ENCODE results near the gene CCBE1.

The CCBE1 gene

DNA sequence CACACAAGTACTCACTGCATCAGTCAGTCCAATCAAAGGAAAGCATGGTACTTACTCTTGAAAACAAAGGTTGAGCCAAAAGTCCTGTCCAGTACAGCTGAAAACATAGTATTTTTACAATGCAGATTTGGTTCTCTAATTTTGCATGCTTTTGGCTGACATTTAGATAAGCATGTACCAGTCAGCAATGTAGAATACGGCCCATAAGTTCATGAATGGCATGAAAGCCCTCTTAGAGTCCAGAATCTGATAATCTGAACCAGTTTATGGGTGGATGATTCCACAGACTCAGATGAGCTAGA, 90.2 kb downstream of the CCBE1 start:
- H3K27ac ChIP-seq (ENCODE audit: low read depth, low read length), result no peak overlapping the region
- no peak overlapping the region for H3K4me3 ChIP-seq (ENCODE audit: low read depth, low read length)
- no peaks in the 10 kb centered on the region for H3K27me3 ChIP-seq (ENCODE audit: insufficient read depth, low read length)
- H3K79me2 ChIP-seq (ENCODE audit: control insufficient read depth, insufficient read depth, low read length, unreplicated experiment), result peaks cover 68% of the 10 kb centered on the region
- no peaks in the 10 kb centered on the region for H3K4me1 ChIP-seq (ENCODE audit: control insufficient read depth, insufficient read depth, low read length, unreplicated experiment)
- no peak overlapping the region for H2AFZ ChIP-seq (ENCODE audit: low read length, unreplicated experiment)
- no peaks in the 10 kb centered on the region for H3K36me3 ChIP-seq (ENCODE audit: insufficient read depth, low read length)

DNA sequence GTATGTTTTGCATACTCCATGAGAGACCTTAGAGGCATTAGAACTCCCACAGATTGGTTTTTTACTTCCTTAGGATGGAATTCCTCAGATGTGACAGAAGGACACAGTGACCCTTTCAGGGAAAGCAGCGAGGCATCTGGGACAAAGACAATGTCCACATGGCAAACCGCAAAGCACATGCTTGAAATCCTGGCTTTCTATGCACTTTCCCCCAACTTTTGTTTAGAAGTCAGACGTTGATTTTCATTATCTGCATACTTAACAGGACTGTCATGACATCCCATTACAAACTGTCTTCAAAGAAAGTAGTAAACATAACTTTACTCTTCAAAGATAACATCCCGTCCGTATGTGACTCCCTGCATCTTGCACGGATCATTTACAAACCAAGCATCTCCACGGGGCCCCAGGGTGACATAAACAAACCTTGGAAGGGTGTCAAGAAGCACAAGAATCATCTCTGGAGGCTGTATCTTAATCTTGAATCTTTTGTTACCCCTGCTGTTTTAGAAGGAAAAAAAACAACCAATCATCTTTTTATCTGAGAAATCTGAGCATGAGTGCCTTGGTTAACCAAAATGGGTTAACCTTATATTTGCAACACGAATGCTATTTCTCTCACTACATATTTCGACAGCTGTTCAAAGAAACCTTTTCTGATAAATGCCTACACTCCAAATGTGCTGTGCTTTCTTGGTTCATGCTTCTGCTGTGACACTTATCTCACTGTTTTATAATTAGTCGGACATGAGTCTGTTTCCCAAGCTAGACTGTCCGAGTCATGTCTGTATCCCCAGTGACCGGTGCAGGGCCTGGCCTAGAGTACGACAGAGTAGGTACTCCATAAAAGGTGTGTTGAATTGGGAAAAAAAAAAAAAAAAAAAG, 90.8 kb downstream of the CCBE1 start:
- no peaks in the 10 kb centered on the region for H3K27me3 ChIP-seq (ENCODE audit: insufficient read depth, low read length)
- no peaks in the 10 kb centered on the region for H3K4me1 ChIP-seq (ENCODE audit: control insufficient read depth, insufficient read depth, low read length, unreplicated experiment)
- H3K36me3 ChIP-seq (ENCODE audit: insufficient read depth, low read length), result no peaks in the 10 kb centered on the region
- peaks cover 66% of the 10 kb centered on the region for H3K79me2 ChIP-seq (ENCODE audit: control insufficient read depth, insufficient read depth, low read length, unreplicated experiment)
- no peak overlapping the region for H3K27ac ChIP-seq (ENCODE audit: low read depth, low read length)
- H2AFZ ChIP-seq (ENCODE audit: low read length, unreplicated experiment), result no peak overlapping the region
- no peak overlapping the region for H3K4me3 ChIP-seq (ENCODE audit: low read depth, low read length)

DNA sequence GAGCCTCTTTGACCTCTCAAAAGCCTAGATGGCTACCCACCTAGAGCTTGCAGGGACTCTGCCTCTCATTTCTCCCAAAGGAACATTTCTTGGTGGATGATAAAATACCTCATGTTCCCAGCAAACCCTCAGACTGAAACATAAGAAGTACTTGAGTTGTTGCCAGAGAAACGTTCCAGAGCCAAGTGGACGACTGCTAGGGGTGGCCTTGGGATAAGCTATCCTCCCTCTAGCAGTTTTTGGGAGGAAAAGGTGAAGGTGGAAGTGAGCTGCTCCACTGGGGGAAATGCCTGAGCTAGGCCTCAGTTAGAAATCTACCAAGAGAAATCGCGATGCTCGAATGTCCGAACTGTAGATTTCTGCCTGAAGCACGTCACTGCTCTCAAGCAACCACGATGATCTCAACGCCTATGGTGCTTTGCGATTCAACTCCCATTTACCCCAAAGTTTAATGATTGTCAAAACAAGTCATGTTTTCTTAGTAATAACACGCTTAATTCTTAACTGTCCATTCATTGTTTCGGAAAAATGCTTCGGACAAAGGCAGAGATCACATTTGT, 91.5 kb downstream of the CCBE1 start:
- Histone ChIP-seq H3K27me3 (ENCODE audit: insufficient read depth, low read length) (no peaks in the 10 kb centered on the region), H3K4me1 (ENCODE audit: control insufficient read depth, insufficient read depth, low read length, unreplicated experiment) (no peaks in the 10 kb centered on the region), H3K4me3 (ENCODE audit: low read depth, low read length) (no peak overlapping the region), H3K36me3 (ENCODE audit: insufficient read depth, low read length) (no peaks in the 10 kb centered on the region), H3K27ac (ENCODE audit: low read depth, low read length) (no peak overlapping the region), H3K79me2 (ENCODE audit: control insufficient read depth, insufficient read depth, low read length, unreplicated experiment) (peaks cover 61% of the 10 kb centered on the region), H2AFZ (ENCODE audit: low read length, unreplicated experiment) (no peak overlapping the region)

DNA sequence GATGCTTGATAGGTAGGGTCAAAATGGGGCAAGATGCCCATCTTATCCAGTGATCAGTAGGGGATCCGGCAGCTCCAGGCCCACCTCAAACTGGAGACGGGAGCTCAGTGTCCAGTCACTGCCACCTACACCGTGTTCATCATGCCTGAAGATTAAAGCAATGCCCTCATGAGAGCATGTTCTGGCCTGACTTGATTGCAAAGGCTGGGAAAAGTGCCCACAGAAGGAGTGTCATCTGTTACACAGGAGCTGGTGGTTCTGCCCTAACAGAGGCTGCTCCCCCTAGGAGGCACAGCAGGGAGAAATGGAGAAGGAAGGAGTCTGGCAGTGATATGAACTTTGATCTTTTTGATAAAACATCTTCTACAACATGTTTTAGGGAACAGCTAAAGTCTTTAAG, 92.3 kb downstream of the CCBE1 start:
- no peak overlapping the region for H3K4me3 ChIP-seq (ENCODE audit: low read depth, low read length)
- no peaks in the 10 kb centered on the region for H3K4me1 ChIP-seq (ENCODE audit: control insufficient read depth, insufficient read depth, low read length, unreplicated experiment)
- H3K36me3 ChIP-seq (ENCODE audit: insufficient read depth, low read length), result no peaks in the 10 kb centered on the region
- H2AFZ ChIP-seq (ENCODE audit: low read length, unreplicated experiment), result no peak overlapping the region
- no peaks in the 10 kb centered on the region for H3K27me3 ChIP-seq (ENCODE audit: insufficient read depth, low read length)
- H3K79me2 ChIP-seq (ENCODE audit: control insufficient read depth, insufficient read depth, low read length, unreplicated experiment), result peaks cover 63% of the 10 kb centered on the region
- no peak overlapping the region for H3K27ac ChIP-seq (ENCODE audit: low read depth, low read length)

GRCh38 chr18:59597049-59597448, 100.2 kb downstream of the CCBE1 start:
- no peak overlapping the region for H2AFZ ChIP-seq (ENCODE audit: low read length, unreplicated experiment)
- H3K27ac ChIP-seq (ENCODE audit: low read depth, low read length), result no peak overlapping the region
- peaks cover 19% of the 10 kb centered on the region for H3K4me1 ChIP-seq (ENCODE audit: control insufficient read depth, insufficient read depth, low read length, unreplicated experiment)
- no peaks in the 10 kb centered on the region for H3K36me3 ChIP-seq (ENCODE audit: insufficient read depth, low read length)
- H3K4me3 ChIP-seq (ENCODE audit: low read depth, low read length), result no peak overlapping the region
- no peaks in the 10 kb centered on the region for H3K27me3 ChIP-seq (ENCODE audit: insufficient read depth, low read length)
- peaks cover 82% of the 10 kb centered on the region for H3K79me2 ChIP-seq (ENCODE audit: control insufficient read depth, insufficient read depth, low read length, unreplicated experiment)

DNA sequence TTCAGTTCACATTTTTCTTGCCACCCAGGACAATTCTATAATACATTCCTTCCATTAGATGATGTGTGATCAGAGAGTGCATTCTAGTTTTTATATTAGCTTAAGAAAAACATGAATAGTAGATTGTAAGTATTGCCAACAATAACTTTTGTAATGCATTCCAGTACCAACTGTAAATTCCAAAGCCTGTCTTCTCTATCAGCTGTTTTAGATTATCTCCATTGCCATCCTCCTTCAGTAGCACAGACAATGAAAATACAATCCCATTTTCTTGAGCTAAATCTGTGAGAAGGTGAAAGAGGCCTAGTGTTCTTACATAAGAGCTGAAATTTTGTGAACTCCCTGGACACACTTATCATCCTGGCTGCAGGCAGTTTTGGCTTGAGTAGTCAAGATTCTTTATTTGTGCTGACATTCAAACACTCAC, 103.9 kb downstream of the CCBE1 start:
- Histone ChIP-seq H3K27ac (ENCODE audit: low read depth, low read length) (peak overlapping the region; percentile 39; the same call in 1 of the 2 replicates), H3K27me3 (ENCODE audit: insufficient read depth, low read length) (no peaks in the 10 kb centered on the region), H3K79me2 (ENCODE audit: control insufficient read depth, insufficient read depth, low read length, unreplicated experiment) (peaks cover 84% of the 10 kb centered on the region), H3K4me3 (ENCODE audit: low read depth, low read length) (no peak overlapping the region), H3K36me3 (ENCODE audit: insufficient read depth, low read length) (peaks cover 2% of the 10 kb centered on the region; the same call in 1 of the 2 replicates), H2AFZ (ENCODE audit: low read length, unreplicated experiment) (no peak overlapping the region), H3K4me1 (ENCODE audit: control insufficient read depth, insufficient read depth, low read length, unreplicated experiment) (peaks cover 22% of the 10 kb centered on the region)

GRCh38 chr18:59592624-59593023, 104.6 kb downstream of the CCBE1 start:
- Histone ChIP-seq H3K4me1 (ENCODE audit: control insufficient read depth, insufficient read depth, low read length, unreplicated experiment) (peaks cover 22% of the 10 kb centered on the region), H3K36me3 (ENCODE audit: insufficient read depth, low read length) (peaks cover 4% of the 10 kb centered on the region; the same call in 1 of the 2 replicates), H3K4me3 (ENCODE audit: low read depth, low read length) (no peak overlapping the region), H3K79me2 (ENCODE audit: control insufficient read depth, insufficient read depth, low read length, unreplicated experiment) (peaks cover 85% of the 10 kb centered on the region), H2AFZ (ENCODE audit: low read length, unreplicated experiment) (no peak overlapping the region), H3K27ac (ENCODE audit: low read depth, low read length) (0 out of 2 replicates have a peak overlapping the region, but pooled peaks have one; percentile 39), H3K27me3 (ENCODE audit: insufficient read depth, low read length) (no peaks in the 10 kb centered on the region)

GRCh38 chr18:59582395-59582794, 114.8 kb downstream of the CCBE1 start:
- no peaks in the 10 kb centered on the region for H3K36me3 ChIP-seq (ENCODE audit: insufficient read depth, low read length)
- H3K79me2 ChIP-seq (ENCODE audit: control insufficient read depth, insufficient read depth, low read length, unreplicated experiment), result peaks cover 79% of the 10 kb centered on the region
- H3K4me3 ChIP-seq (ENCODE audit: low read depth, low read length), result no peak overlapping the region

DNA sequence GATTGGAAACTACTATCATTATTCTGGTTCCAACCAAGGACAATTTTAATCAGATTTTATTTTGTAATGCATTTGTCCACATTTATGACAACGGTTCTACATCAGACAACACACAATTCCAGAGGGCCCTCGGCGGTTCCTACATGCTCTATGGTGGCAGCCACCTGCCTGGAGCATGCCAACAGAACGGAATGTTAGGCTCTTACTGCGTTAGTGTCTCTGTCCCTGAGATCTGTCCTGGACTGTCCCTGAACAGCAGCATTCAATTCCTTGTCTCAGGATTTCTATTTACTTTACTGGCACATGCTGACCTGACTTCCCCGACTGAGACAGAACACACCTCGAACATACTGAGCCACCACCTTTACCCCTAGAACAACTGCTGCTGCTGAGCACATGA, 117.7 kb downstream of the CCBE1 start:
- Histone ChIP-seq H2AFZ (ENCODE audit: low read length, unreplicated experiment) (no peak overlapping the region), H3K4me3 (ENCODE audit: low read depth, low read length) (no peak overlapping the region), H3K27ac (ENCODE audit: low read depth, low read length) (no peak overlapping the region)

More at GRCh38 chr18:59582395-59582794, 114.8 kb downstream of the CCBE1 start:
- Histone ChIP-seq H3K27me3 (ENCODE audit: insufficient read depth, low read length) (no peaks in the 10 kb centered on the region), H3K27ac (ENCODE audit: low read depth, low read length) (no peak overlapping the region), H3K4me1 (ENCODE audit: control insufficient read depth, insufficient read depth, low read length, unreplicated experiment) (no peaks in the 10 kb centered on the region), H2AFZ (ENCODE audit: low read length, unreplicated experiment) (no peak overlapping the region)

GRCh38 chr18:59577386-59577655, 119.9 kb downstream of the CCBE1 start:
- Histone ChIP-seq H3K4me3 (ENCODE audit: low read depth, low read length) (no peak overlapping the region), H3K36me3 (ENCODE audit: insufficient read depth, low read length) (no peaks in the 10 kb centered on the region), H3K27me3 (ENCODE audit: insufficient read depth, low read length) (no peaks in the 10 kb centered on the region), H2AFZ (ENCODE audit: low read length, unreplicated experiment) (no peak overlapping the region), H3K79me2 (ENCODE audit: control insufficient read depth, insufficient read depth, low read length, unreplicated experiment) (peaks cover 82% of the 10 kb centered on the region), H3K4me1 (ENCODE audit: control insufficient read depth, insufficient read depth, low read length, unreplicated experiment) (no peaks in the 10 kb centered on the region), H3K27ac (ENCODE audit: low read depth, low read length) (no peak overlapping the region)

More for the DNA sequence above, 117.7 kb downstream of the CCBE1 start:
- H3K27me3 ChIP-seq (ENCODE audit: insufficient read depth, low read length), result no peaks in the 10 kb centered on the region
- peaks cover 76% of the 10 kb centered on the region for H3K79me2 ChIP-seq (ENCODE audit: control insufficient read depth, insufficient read depth, low read length, unreplicated experiment)
- H3K36me3 ChIP-seq (ENCODE audit: insufficient read depth, low read length), result no peaks in the 10 kb centered on the region
- H3K4me1 ChIP-seq (ENCODE audit: control insufficient read depth, insufficient read depth, low read length, unreplicated experiment), result no peaks in the 10 kb centered on the region
